Nephron progenitor cell (in vitro differentiated cells): Measurements from ENCODE around the gene CERS6.

Experiments
- DNase-seq: peaks from one replicate; pipeline ENCODE4 v3.0.0; 2021
- H3K27ac Mint-ChIP-seq: 2 replicates; pipeline ENCODE4 v1.8.0; 2021; ENCODE audit warnings: mild to moderate bottlenecking, moderate library complexity, mixed read lengths
- H3K27me3 Mint-ChIP-seq: 2 replicates; pipeline ENCODE4 v1.8.0; 2021; ENCODE audit warnings: mild to moderate bottlenecking, low read depth, mixed read lengths; ENCODE audit not compliant: poor library complexity
- H3K36me3 Mint-ChIP-seq: 2 replicates; pipeline ENCODE4 v1.8.0; 2021; ENCODE audit warnings: low read depth, mixed read lengths
- H3K4me1 Mint-ChIP-seq: 2 replicates; pipeline ENCODE4 v1.8.0; 2021; ENCODE audit warnings: mixed read lengths
- H3K4me3 Mint-ChIP-seq: 2 replicates; pipeline ENCODE4 v1.8.0; 2021; ENCODE audit warnings: mild to moderate bottlenecking, moderate library complexity, mixed read lengths
- H3K9me3 Mint-ChIP-seq: 2 replicates; pipeline ENCODE4 v1.8.0; 2021; ENCODE audit warnings: mild to moderate bottlenecking, moderate library complexity, mixed read lengths
- TF ChIP-seq, protein P1 (sequence below): fragments of 200-600 bp; sonication (generic); IDR thresholded peaks from 2 replicates; pipeline ENCODE4 v1.5.0; 2021; ENCODE audit warnings: antibody characterized with exemption

CERS6 gene

DNA sequence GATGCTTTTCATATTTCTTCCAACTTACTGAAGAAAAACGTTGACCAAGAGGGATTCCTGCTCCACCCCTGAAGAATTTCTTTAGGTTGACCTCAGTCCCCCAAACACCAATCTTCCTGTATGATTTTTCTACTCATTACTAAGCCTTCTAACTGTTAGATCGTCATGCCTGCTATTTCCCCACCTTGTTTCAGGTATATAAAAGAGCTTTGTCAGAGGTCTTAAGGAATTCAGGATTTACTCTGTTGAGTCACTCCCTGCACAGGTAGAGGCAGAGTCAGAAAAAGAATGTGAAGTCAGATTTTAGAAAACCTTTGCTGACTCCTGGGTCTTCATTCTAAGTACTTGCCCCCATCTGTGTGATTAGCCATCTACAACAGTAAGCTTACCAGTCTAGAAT lies 262.6 kb downstream of the CERS6 start:
- DNase-seq: no peak
- H3K4me1 Mint-ChIP-seq: peaks cover 14% of the 10 kb centered on the region
- TF ChIP-seq, protein P1, sequence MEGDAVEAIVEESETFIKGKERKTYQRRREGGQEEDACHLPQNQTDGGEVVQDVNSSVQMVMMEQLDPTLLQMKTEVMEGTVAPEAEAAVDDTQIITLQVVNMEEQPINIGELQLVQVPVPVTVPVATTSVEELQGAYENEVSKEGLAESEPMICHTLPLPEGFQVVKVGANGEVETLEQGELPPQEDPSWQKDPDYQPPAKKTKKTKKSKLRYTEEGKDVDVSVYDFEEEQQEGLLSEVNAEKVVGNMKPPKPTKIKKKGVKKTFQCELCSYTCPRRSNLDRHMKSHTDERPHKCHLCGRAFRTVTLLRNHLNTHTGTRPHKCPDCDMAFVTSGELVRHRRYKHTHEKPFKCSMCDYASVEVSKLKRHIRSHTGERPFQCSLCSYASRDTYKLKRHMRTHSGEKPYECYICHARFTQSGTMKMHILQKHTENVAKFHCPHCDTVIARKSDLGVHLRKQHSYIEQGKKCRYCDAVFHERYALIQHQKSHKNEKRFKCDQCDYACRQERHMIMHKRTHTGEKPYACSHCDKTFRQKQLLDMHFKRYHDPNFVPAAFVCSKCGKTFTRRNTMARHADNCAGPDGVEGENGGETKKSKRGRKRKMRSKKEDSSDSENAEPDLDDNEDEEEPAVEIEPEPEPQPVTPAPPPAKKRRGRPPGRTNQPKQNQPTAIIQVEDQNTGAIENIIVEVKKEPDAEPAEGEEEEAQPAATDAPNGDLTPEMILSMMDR: no peak
- H3K9me3 Mint-ChIP-seq: no peaks in the 10 kb centered on the region
- peaks cover 50% of the 10 kb centered on the region for H3K36me3 Mint-ChIP-seq
- no peak overlapping the region for H3K27ac Mint-ChIP-seq
- no peak overlapping the region for H3K4me3 Mint-ChIP-seq
- no peaks in the 10 kb centered on the region for H3K27me3 Mint-ChIP-seq

DNA sequence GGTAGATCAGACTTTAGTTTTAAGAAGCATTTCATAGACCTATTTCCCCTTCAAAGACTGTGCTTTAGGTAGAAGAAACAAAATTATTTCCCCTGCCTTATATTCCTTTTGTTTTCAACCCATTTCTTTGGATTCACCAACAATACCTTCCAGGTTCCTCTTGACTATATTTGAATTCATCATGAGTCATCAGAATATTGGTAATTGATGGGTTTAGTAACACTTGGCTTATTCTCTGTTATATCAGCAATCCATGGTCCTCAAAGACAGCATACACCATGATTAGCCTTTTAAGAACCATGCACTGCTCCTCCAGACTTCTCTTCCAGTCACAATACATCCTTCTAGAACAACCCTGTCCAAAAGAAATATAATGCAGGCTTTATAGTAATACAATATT lies 263.4 kb downstream of the CERS6 start:
- no peak overlapping the region for H3K27ac Mint-ChIP-seq

DNA sequence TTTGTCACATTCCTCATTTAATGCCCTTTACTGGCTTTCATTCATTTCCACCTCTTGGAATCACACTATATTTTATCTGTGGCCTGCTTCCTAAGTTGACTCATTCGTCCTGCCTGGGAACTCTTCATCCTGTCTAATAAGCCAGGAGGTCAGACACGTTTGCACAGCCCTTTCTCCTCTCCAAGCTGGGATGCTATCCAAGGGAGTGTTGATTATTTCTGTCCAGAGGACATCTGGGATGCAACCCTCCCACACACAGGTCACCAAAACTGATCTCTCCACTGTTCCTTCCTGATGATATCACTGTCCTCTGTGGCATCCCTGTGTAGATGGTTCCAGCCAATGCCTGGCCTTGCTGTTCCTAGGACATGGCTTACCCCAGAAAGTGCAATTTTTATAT lies 266.5 kb downstream of the CERS6 start:
- Mint-ChIP-seq H3K36me3 (peaks cover 70% of the 10 kb centered on the region), H3K27me3 (no peaks in the 10 kb centered on the region), H3K9me3 (peaks cover 4% of the 10 kb centered on the region), H3K4me1 (peaks cover 14% of the 10 kb centered on the region), H3K4me3 (no peak overlapping the region), H3K27ac (peak overlapping the region; percentile 10)
- DNase-seq: no peak
- TF ChIP-seq, protein P1: no peak

More for the DNA sequence above, 263.4 kb downstream of the CERS6 start:
- no peaks in the 10 kb centered on the region for H3K27me3 Mint-ChIP-seq
- H3K9me3 Mint-ChIP-seq: peaks cover 4% of the 10 kb centered on the region
- DNase-seq: no peak
- H3K36me3 Mint-ChIP-seq: peaks cover 53% of the 10 kb centered on the region
- H3K4me3 Mint-ChIP-seq: no peak overlapping the region
- TF ChIP-seq, protein P1: no peak
- peaks cover 14% of the 10 kb centered on the region for H3K4me1 Mint-ChIP-seq

DNA sequence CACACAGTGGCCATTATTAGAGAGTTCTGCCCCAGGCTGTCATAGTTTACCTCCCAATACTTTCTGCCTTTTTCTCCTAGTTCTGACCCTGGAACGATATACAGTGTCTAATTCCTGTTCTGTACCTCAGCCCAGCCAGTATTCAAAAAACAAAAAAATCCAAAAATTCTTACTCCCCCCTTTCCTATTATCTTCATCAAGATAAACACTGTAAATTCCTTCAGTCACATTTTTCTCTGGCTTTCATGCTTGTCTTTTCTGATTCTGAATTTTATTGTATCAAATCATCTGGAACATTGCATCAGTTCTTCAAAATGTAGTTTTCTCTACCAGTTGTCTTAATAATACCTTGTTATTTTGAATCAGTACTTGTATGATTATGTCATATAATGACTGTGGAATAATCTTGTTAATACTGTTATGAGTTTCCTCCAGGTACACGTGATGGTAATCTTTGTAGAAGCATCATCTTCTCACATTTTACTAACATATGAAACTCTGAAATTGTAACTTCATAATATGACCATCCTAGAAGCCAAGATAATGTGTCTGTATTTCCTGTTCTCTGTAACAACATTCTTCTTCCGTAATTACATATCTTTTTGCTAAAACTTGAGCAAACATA lies 267.3 kb downstream of the CERS6 start:
- Mint-ChIP-seq H3K36me3 (peaks cover 64% of the 10 kb centered on the region), H3K4me1 (peaks cover 14% of the 10 kb centered on the region), H3K4me3 (no peak overlapping the region), H3K27ac (peak overlapping the region; percentile 10), H3K27me3 (no peaks in the 10 kb centered on the region), H3K9me3 (peaks cover 4% of the 10 kb centered on the region)
- DNase-seq: no peak
- TF ChIP-seq, protein P1: no peak

DNA sequence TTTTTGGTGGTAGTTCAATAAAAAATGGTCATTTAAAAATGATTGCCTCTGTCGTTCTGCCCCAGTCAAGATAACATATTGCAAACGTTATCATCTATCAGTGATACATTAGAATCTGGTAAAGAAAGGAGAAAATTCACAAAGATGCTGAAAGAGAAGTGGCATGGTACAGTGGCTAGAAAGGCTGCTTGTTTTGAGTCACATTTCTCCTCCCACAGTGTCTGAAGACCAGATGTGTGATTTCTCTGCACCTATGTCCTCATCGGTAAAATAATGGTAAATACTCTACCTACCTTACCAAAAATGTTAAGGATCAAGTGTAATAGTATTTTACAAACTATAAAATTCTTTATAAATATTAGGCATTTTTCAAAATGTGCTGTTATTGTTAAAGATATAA lies 270.3 kb downstream of the CERS6 start:
- no peak for DNase-seq
- H3K27ac Mint-ChIP-seq: no peak overlapping the region
- H3K9me3 Mint-ChIP-seq: peaks cover 4% of the 10 kb centered on the region
- H3K4me3 Mint-ChIP-seq: no peak overlapping the region
- TF ChIP-seq, protein P1: no peak
- peaks cover 14% of the 10 kb centered on the region for H3K4me1 Mint-ChIP-seq
- peaks cover 41% of the 10 kb centered on the region for H3K36me3 Mint-ChIP-seq
- H3K27me3 Mint-ChIP-seq: no peaks in the 10 kb centered on the region

DNA sequence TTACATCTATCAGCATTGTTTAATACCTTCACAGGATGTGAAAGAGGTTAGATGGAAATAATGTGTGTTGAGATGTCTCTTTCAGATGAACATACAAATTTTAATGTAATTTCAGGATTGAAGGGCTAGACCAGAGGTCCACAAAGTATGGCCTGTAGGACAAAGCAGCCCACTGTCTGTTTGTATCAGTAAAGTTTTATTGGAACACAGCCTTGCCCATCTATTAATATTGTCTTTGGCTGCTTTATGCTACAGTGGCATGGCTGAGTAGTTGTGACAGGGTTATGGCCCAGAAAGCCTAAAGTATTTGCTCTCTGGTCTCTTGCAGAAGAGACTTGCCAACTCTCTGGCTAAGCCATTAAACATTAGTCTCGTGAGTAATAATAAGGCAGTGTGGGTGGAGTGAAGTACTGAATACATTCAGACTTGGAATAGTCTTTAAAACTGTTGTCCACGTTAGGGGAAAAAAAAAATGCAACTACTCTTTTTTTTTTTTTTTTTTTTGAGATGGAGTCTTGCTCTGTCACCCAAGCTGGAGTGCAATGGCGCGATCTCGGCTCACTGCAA lies 271.9 kb downstream of the CERS6 start:
- peaks cover 4% of the 10 kb centered on the region for H3K9me3 Mint-ChIP-seq
- DNase-seq: no peak
- peaks cover 31% of the 10 kb centered on the region for H3K36me3 Mint-ChIP-seq
- H3K27me3 Mint-ChIP-seq: no peaks in the 10 kb centered on the region
- no peak overlapping the region for H3K4me3 Mint-ChIP-seq
- TF ChIP-seq, protein P1: no peak
- H3K27ac Mint-ChIP-seq: no peak overlapping the region
- peaks cover 6% of the 10 kb centered on the region for H3K4me1 Mint-ChIP-seq
